Endothelial cell (in vitro differentiated cells): ENCODE results near the gene ZBTB33. TPM values are rescaled to one million over a fixed set of nuclear protein-coding genes. Genes with fewer than 3 reads are reported as not detected.

Experiments used
- DNase-seq: peaks from one replicate; pipeline ENCODE4 v3.0.0; 2021; ENCODE audit warnings: low spot score
- H3K27ac Mint-ChIP-seq: one replicate; pipeline ENCODE4 v1.8.0; 2021; ENCODE audit warnings: mixed read lengths, inconsistent platforms; ENCODE audit not compliant: unreplicated experiment
- H3K27me3 Mint-ChIP-seq: one replicate; pipeline ENCODE4 v1.8.0; 2021; ENCODE audit warnings: mild to moderate bottlenecking, moderate library complexity, mixed read lengths, inconsistent platforms; ENCODE audit not compliant: unreplicated experiment
- H3K36me3 Mint-ChIP-seq: one replicate; pipeline ENCODE4 v1.8.0; 2021; ENCODE audit warnings: mild to moderate bottlenecking, low read depth, mixed read lengths, inconsistent platforms; ENCODE audit not compliant: unreplicated experiment
- H3K4me1 Mint-ChIP-seq: one replicate; pipeline ENCODE4 v1.8.0; 2021; ENCODE audit warnings: mild to moderate bottlenecking, mixed read lengths, inconsistent platforms; ENCODE audit not compliant: unreplicated experiment
- H3K4me3 Mint-ChIP-seq: one replicate; pipeline ENCODE4 v1.8.0; 2021; ENCODE audit warnings: mild to moderate bottlenecking, mixed read lengths, inconsistent platforms; ENCODE audit not compliant: unreplicated experiment
- H3K9me3 Mint-ChIP-seq: one replicate; pipeline ENCODE4 v1.8.0; 2021; ENCODE audit warnings: mixed read lengths, inconsistent platforms; ENCODE audit not compliant: unreplicated experiment
- CTCF ChIP-seq: fragments of 200-600 bp; sonication (generic); IDR thresholded peaks from one replicate; pipeline ENCODE4 v1.5.0; 2021; ENCODE audit warnings: antibody characterized with exemption; ENCODE audit not compliant: unreplicated experiment
- total RNA-seq: library from RNA; stranded (reverse); fragmentation: NEBNext Ultra II Directional; extraction: Animal tissue kit (Norgen Biotek cat#: 25700); gene quantifications from one replicate; pipeline ENCODE4 v1.2.1, GENCODE V29; 2021; ENCODE audit not compliant: unreplicated experiment

ZBTB33 gene
- total RNA-seq, 1 donor from 2014 or later, result 21.0 TPM

GRCh38 chrX:120251471-120252011 is 929 bp downstream of the ZBTB33 start:
- TF ChIP-seq CTCF, result no peak
- no peaks in the 10 kb centered on the region for H3K9me3 Mint-ChIP-seq
- peak overlapping the region; percentile 88 for H3K27ac Mint-ChIP-seq
- H3K4me1 Mint-ChIP-seq, result peaks cover 9% of the 10 kb centered on the region
- peak overlapping the region; percentile 98 for H3K4me3 Mint-ChIP-seq
- peak; percentile 8 for DNase-seq
- peaks cover 3% of the 10 kb centered on the region for H3K27me3 Mint-ChIP-seq
- H3K36me3 Mint-ChIP-seq, result peaks cover 3% of the 10 kb centered on the region

- Mint-ChIP-seq H3K4me1 (peaks cover 9% of the 10 kb centered on the region), H3K9me3 (no peaks in the 10 kb centered on the region), H3K4me3 (peak overlapping the region; percentile 42), H3K27ac (no peak overlapping the region), H3K27me3 (peaks cover 3% of the 10 kb centered on the region), H3K36me3 (peaks cover 3% of the 10 kb centered on the region)
- no peak for DNase-seq
- TF ChIP-seq CTCF, result no peak
Observed at GRCh38 chrX:120253784-120254183, 3.2 kb downstream of the ZBTB33 start.

GRCh38 chrX:120260369-120260768 is 9.8 kb downstream of the ZBTB33 start:
- Mint-ChIP-seq H3K4me1 (no peaks in the 10 kb centered on the region), H3K27me3 (no peaks in the 10 kb centered on the region), H3K27ac (no peak overlapping the region), H3K9me3 (no peaks in the 10 kb centered on the region), H3K36me3 (no peaks in the 10 kb centered on the region), H3K4me3 (no peak overlapping the region)
- DNase-seq, result no peak
- no peak for TF ChIP-seq CTCF

GRCh38 chrX:120262859-120263708 is 12.5 kb downstream of the ZBTB33 start:
- DNase-seq, result no peak
- TF ChIP-seq CTCF, result no peak
- H3K27ac Mint-ChIP-seq, result no peak overlapping the region

GRCh38 chrX:120264341-120264740 is 13.7 kb downstream of the ZBTB33 start:
- H3K27me3 Mint-ChIP-seq, result no peaks in the 10 kb centered on the region
- no peak for DNase-seq
- H3K9me3 Mint-ChIP-seq, result no peaks in the 10 kb centered on the region
- no peaks in the 10 kb centered on the region for H3K36me3 Mint-ChIP-seq
- no peaks in the 10 kb centered on the region for H3K4me1 Mint-ChIP-seq
- no peak overlapping the region for H3K27ac Mint-ChIP-seq
- H3K4me3 Mint-ChIP-seq, result no peak overlapping the region
- TF ChIP-seq CTCF, result no peak

More at GRCh38 chrX:120262859-120263708, 12.5 kb downstream of the ZBTB33 start:
- Mint-ChIP-seq H3K9me3 (no peaks in the 10 kb centered on the region), H3K36me3 (no peaks in the 10 kb centered on the region), H3K27me3 (no peaks in the 10 kb centered on the region), H3K4me3 (no peak overlapping the region), H3K4me1 (no peaks in the 10 kb centered on the region)
